HPDE6-E6E7 (cell line): Measurements from ENCODE around the gene CXCR4.
"Not testable (repeated sequence)": the region's sequence is repeated elsewhere in the genome, so short reads cannot be mapped to it uniquely, and the experiment has no call there.

Experiments used
- DNase-seq: peaks from one replicate; pipeline ENCODE4 v3.0.0; 2011; ENCODE audit warnings: missing footprints; ENCODE audit errors: extremely low spot score

CXCR4 gene

GRCh38 chr2:136077107-136077506 is 40.8 kb downstream of the CXCR4 start:
- no peak for DNase-seq

- no peak for DNase-seq
These were observed 42.5 kb downstream of the CXCR4 start for GRCh38 chr2:136075476-136075875.

- DNase-seq: no peak
These were observed 45.3 kb downstream of the CXCR4 start for GRCh38 chr2:136072621-136073020.

GRCh38 chr2:136071887-136072286 is 46.1 kb downstream of the CXCR4 start:
- DNase-seq: not testable (repeated sequence)

- no peak for DNase-seq
These were observed 47.0 kb downstream of the CXCR4 start for GRCh38 chr2:136070913-136071312.

- DNase-seq: no peak
These were observed 48.2 kb downstream of the CXCR4 start for GRCh38 chr2:136069773-136070172.

- no peak for DNase-seq
These were observed 49.2 kb downstream of the CXCR4 start for GRCh38 chr2:136068581-136069227.

GRCh38 chr2:136067897-136068580 is 49.9 kb downstream of the CXCR4 start:
- no peak for DNase-seq

GRCh38 chr2:136067459-136067858 is 50.5 kb downstream of the CXCR4 start:
- DNase-seq: no peak

GRCh38 chr2:136065907-136066306 is 52.0 kb downstream of the CXCR4 start:
- no peak for DNase-seq

- no peak for DNase-seq
These were observed 52.6 kb downstream of the CXCR4 start for GRCh38 chr2:136065384-136065783.
